Mesothelial cell of epicardium (in vitro differentiated cells): ENCODE measurements around the gene DDO. TPM values are rescaled to one million over a fixed set of nuclear protein-coding genes. Genes with fewer than 3 reads are reported as not detected.

Experiments
- DNase-seq, 2 experiments: peaks; one replicate each; pipeline ENCODE4 v3.0.0; 2021; ENCODE audit warnings: low spot score in 2 of 2; ENCODE audit not compliant: unreplicated experiment in 2 of 2
- H3K27ac Mint-ChIP-seq: 2 replicates; pipeline ENCODE4 v1.8.0; 2021; ENCODE audit warnings: mixed read lengths
- H3K27me3 Mint-ChIP-seq: 2 replicates; pipeline ENCODE4 v1.8.0; 2021; ENCODE audit warnings: low read depth, mixed read lengths
- H3K36me3 Mint-ChIP-seq: 2 replicates; pipeline ENCODE4 v1.8.0; 2021; ENCODE audit warnings: mixed read lengths
- H3K4me1 Mint-ChIP-seq: 2 replicates; pipeline ENCODE4 v1.8.0; 2021; ENCODE audit warnings: mixed read lengths
- H3K4me3 Mint-ChIP-seq: 2 replicates; pipeline ENCODE4 v1.8.0; 2021; ENCODE audit warnings: mild to moderate bottlenecking, moderate library complexity, mixed read lengths
- H3K9me3 Mint-ChIP-seq: 2 replicates; pipeline ENCODE4 v1.8.0; 2021; ENCODE audit warnings: mixed read lengths
- CTCF ChIP-seq: fragments of 200-600 bp; sonication (generic); IDR thresholded peaks from one replicate; pipeline ENCODE4 v1.5.0; 2021; ENCODE audit warnings: antibody characterized with exemption; ENCODE audit not compliant: unreplicated experiment
- total RNA-seq: library from RNA; stranded (reverse); gene quantifications from 3 replicates; pipeline ENCODE4 v1.2.1, GENCODE V29; 2021

DDO gene
- total RNA-seq, 1 donor from 2014 or later, result not detected

- TF ChIP-seq CTCF, result no peak
- Mint-ChIP-seq H3K36me3 (no peaks in the 10 kb centered on the region), H3K9me3 (no peaks in the 10 kb centered on the region), H3K4me1 (no peaks in the 10 kb centered on the region), H3K27me3 (no peaks in the 10 kb centered on the region), H3K4me3 (no peak overlapping the region), H3K27ac (no peak overlapping the region)
- no peak for DNase-seq
These were observed 10.8 kb downstream of the DDO start for GRCh38 chr6:110404607-110405006.

DNA sequence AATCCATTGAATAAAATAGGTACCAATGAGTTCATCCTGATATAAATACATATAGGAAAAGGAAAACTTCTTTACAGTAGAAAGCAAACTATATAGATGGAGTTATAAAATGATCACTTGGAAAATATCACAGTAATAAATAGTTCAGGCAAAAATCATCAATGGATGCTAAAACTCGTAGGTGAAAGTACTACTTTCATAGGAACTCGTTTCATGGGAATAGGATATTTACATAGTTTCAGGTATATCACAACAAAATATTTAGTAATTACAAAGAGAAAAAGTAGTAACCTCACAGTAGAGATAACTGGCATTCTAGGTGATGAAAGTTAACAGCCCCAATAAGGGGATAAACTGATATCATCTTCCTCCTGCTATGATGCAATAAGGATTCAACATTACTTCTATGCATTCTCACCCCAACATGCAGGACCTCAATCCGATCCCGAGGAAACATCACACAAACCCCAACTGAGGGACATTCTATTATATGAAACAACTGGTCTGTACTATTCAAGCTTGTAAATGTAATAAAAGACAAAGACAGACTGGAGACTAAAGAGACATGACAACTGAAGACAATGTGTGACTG lies 13.7 kb downstream of the DDO start:
- Mint-ChIP-seq H3K4me1 (peaks cover 2% of the 10 kb centered on the region), H3K4me3 (no peak overlapping the region), H3K9me3 (no peaks in the 10 kb centered on the region), H3K27ac (no peak overlapping the region), H3K36me3 (no peaks in the 10 kb centered on the region), H3K27me3 (no peaks in the 10 kb centered on the region)
- no peak for TF ChIP-seq CTCF
- DNase-seq, result no peak

DNA sequence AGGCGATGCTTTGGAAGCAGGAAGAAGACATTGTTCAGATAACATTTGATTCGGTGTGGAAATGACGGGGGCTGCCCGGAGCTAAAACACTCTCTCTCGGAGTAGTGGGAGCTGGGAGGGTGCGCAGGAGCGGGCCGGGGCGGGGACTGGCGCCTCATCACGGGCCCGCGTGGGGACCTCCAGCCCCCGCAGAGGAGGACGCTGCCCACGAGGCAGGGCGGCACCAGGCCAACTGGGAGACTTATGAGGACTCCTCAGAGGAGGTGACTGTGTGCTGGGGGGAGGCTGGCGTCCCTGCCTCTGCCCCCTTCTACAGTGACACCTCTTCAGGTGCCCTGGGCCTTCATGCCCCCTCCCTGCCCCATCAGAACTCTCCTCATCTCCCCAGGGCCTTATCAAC lies 15.2 kb downstream of the DDO start:
- no peaks in the 10 kb centered on the region for H3K36me3 Mint-ChIP-seq
- H3K9me3 Mint-ChIP-seq, result no peaks in the 10 kb centered on the region
- peaks cover 2% of the 10 kb centered on the region for H3K4me1 Mint-ChIP-seq
- H3K27ac Mint-ChIP-seq, result no peak overlapping the region
- H3K27me3 Mint-ChIP-seq, result no peaks in the 10 kb centered on the region
- H3K4me3 Mint-ChIP-seq, result no peak overlapping the region
- TF ChIP-seq CTCF, result no peak
- DNase-seq, result no peak

- no peak overlapping the region for H3K4me3 Mint-ChIP-seq
- peaks cover 2% of the 10 kb centered on the region for H3K4me1 Mint-ChIP-seq
- no peak overlapping the region for H3K27ac Mint-ChIP-seq
- H3K9me3 Mint-ChIP-seq, result no peaks in the 10 kb centered on the region
- no peak for DNase-seq
- no peak for TF ChIP-seq CTCF
- no peaks in the 10 kb centered on the region for H3K27me3 Mint-ChIP-seq
- no peaks in the 10 kb centered on the region for H3K36me3 Mint-ChIP-seq
These were observed 15.9 kb downstream of the DDO start for GRCh38 chr6:110399219-110400071.

GRCh38 chr6:110398778-110399177 lies 16.6 kb downstream of the DDO start:
- no peaks in the 10 kb centered on the region for H3K36me3 Mint-ChIP-seq
- H3K27me3 Mint-ChIP-seq, result no peaks in the 10 kb centered on the region
- H3K9me3 Mint-ChIP-seq, result no peaks in the 10 kb centered on the region
- DNase-seq, result no peak
- H3K27ac Mint-ChIP-seq, result no peak overlapping the region
- TF ChIP-seq CTCF, result no peak
- no peak overlapping the region for H3K4me3 Mint-ChIP-seq
- H3K4me1 Mint-ChIP-seq, result peaks cover 2% of the 10 kb centered on the region
